ENCODE measurements around the gene KRTAP10-2.

KRTAP10-2 gene

GRCh38 chr21:44524414-44525371 lies 26.6 kb downstream of the KRTAP10-2 start:
- no peak for DNase-seq

- DNase-seq = no peak
Observed at GRCh38 chr21:44523567-44524413, 27.5 kb downstream of the KRTAP10-2 start.

DNA sequence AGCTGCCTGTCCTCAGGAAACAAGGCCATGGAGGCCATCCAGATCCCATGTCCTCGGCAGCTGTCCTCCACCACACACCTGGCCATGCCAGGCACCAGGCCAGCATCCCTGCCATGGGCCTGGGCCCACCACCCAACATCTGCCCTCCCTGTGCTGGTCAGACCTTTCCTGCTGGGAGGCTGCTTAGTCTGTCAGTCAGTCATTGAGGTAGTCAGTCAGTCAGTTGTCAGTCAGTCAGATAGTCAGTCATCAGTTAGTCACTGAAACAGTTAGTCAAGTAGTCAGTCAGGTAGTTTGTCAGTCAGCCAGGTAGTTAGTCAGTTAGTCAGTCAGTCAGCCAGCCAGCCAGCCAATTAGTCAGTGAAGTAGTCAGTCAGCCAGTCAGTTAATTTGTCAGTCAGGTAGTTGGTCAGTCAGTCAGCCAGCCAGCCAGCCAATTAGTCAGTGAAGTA lies 28.5 kb downstream of the KRTAP10-2 start:
- DNase-seq = no peak

- no peak for DNase-seq
Observed at GRCh38 chr21:44521928-44522752, 29.2 kb downstream of the KRTAP10-2 start.

- no peak for DNase-seq
Observed at GRCh38 chr21:44521301-44521927, 29.9 kb downstream of the KRTAP10-2 start.

DNA sequence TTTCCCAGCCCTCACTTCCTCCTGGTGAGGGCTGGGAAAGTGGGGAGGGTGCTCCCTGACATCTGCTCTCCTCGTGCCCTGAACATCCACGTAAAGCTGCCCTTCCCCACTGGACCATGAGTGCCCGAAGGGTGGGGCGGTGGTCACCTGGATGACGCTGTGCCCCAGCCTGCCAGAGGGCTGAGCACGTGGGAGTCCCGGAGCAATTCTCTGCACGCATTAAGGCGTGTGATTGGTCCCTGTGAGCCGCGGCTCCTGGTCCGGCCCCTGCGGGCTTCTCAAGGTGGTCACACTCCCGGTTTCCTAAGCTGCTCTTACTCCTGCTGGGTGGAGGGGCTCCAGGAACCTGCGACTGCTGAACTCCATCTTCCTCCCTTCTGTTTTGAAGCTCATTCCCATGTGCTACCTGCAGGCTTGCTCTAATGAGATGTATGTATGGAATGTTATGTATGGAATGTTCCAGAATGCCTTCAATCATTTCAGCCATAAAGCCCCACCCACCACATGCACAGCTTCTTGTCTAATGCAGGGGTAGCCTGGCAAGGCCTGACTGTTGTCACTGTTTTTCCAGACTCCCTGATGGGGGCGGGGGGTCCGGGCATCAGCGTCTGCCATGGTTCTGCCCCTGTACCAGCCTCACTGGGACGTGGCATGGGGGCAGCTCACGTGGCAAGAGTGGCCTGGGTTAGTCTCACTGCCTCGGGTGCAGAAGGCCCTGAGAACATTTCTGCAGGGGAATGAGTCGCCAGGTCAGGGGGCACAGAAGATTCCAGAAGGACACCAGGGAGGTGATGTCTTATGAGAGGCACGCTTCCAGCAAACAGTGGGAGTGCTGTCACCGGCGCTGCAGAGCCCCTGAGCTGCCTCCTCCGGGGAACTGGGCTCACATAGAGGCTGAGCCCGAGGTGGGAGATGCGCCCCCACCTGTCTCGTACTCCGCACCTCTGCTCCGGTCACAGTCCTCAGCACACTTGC lies 30.7 kb downstream of the KRTAP10-2 start:
- no peak for DNase-seq

- no peak for DNase-seq
Observed at GRCh38 chr21:44519346-44520325, 31.7 kb downstream of the KRTAP10-2 start.

DNA sequence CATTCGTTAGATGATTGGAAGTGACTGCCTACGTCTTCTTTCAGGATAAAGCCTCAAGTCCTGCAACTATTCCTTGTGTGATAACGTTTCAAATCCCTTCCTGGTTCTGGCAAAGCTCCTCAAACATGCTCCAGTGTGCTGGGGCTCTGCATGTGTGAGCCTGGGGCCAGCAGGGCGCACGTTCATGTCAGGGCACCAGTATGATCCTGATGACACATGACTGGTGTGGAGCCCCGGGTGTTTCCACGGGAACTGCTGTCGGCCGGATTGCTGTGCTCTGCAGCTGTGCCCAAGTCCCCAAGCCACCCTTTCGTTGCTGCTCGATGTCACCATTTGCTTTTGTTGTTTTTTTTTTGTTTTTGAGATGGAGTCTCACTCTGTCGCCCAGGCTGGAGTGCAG lies 32.6 kb downstream of the KRTAP10-2 start:
- no peak for DNase-seq

- peak; percentile 1 for DNase-seq
Observed at GRCh38 chr21:44517175-44517899, 34.0 kb downstream of the KRTAP10-2 start.

DNA sequence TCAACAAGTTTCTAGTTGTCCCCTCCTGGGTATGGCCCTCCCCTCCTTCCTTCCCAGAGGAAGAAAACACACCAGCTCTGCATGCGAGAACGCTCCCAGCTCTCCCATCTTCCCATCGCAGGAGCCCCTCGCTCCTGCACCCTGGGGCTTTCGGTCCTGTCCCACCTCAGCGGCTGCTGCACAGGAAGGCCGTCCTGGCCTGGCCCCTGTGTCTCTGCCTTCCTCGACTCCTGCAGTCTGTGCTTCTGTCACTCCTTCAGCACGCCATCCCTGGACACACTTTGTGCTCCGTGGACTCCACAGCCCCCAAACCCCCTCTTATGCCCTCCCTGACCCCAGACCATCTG lies 34.5 kb downstream of the KRTAP10-2 start:
- no peak for DNase-seq

GRCh38 chr21:44516342-44516741 lies 35.0 kb downstream of the KRTAP10-2 start:
- DNase-seq = no peak

DNA sequence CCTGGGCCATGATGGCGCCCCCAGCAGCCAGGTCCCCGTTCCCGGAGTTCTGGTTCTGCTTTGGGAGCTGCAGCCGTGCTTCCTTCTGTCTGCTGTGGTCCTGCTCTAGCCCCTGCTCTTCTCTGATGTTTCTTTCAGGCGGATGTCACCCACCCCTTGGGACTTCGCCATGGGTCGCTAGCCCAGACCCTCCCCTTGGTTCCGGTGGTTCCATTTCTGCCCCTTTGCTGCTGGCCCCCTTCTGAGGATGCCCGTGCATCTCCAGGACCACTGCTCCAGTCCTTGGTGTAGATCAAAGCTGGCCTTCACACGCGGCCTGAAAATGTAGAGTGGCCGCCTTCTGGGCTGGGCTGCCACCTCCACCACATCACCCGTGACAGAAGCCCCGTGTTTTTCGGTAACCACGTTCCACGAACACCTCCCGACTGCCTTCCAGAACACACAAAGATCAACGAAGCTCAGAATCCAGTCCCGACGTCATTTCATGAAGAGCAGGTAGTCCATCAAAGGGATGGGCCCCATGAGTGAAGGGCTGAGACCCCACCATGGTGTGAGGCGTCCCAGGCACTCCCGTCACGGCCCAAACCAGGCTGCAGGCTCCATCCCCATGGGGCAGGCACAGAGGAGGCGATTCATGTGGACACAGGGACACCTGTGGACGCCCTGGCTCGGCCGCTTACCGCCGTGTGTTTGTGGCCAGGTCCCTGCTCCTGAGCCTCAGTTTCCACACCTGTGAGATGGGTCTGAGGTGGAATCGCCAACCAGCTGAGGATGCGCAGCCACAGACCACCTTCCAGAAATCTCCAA lies 35.7 kb downstream of the KRTAP10-2 start:
- DNase-seq = no peak

- no peak for DNase-seq
Observed at GRCh38 chr21:44514746-44515358, 36.5 kb downstream of the KRTAP10-2 start.

DNA sequence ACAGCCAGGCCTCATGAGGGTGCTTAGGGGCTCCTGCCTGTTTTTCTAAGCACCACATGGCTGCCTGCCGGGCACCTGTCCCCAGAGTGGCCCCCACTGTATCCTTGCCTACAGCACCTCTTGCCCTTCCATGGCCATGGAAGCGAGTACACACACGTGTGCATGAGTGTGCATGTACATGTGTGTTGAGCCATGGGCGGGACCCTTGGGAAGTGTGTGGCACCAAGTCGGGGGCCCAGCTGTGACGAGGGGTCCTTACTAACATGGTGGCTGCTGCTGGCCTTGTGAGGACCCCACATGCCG lies 37.1 kb downstream of the KRTAP10-2 start:
- no peak for DNase-seq

DNA sequence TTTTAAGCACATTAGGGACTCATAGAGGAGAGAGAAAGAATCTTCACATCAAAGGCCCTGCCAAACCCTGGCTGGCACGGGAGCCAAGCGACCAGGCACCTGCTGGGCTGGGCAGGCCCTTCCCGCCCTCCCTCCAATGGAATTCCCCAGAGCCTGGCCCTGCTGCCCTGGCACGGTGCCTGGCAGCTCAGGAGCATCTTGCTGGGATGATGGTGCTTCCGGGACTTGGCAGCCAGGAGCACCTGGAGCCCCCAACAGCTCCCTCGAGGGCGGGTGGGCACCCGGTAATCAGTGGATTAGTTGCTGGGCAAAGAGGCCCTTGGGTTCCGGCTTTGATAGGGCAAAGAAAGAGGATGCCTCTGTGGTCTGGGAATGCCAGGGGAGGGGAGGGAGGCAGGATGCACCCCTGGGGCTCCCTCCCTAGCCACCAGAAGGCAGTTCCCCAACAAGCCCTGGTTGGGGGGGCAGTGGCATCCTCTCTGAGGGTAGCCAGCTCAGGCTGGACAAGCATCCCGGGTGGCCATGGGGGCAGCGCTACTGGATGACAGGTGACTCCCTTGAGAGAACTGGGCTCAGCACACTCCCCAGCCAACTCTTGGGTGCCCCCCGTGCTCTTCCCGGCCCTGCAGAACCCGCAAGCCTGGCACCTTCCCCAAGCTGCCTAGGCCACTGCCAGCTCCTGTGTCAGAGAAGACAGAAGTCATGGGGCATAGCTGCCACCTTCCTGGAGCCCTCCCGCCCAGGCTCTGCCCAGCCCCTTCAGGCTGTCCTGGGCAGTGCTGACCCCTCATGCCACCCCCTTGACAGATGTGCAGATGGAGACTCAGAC lies 37.7 kb downstream of the KRTAP10-2 start:
- no peak for DNase-seq

DNA sequence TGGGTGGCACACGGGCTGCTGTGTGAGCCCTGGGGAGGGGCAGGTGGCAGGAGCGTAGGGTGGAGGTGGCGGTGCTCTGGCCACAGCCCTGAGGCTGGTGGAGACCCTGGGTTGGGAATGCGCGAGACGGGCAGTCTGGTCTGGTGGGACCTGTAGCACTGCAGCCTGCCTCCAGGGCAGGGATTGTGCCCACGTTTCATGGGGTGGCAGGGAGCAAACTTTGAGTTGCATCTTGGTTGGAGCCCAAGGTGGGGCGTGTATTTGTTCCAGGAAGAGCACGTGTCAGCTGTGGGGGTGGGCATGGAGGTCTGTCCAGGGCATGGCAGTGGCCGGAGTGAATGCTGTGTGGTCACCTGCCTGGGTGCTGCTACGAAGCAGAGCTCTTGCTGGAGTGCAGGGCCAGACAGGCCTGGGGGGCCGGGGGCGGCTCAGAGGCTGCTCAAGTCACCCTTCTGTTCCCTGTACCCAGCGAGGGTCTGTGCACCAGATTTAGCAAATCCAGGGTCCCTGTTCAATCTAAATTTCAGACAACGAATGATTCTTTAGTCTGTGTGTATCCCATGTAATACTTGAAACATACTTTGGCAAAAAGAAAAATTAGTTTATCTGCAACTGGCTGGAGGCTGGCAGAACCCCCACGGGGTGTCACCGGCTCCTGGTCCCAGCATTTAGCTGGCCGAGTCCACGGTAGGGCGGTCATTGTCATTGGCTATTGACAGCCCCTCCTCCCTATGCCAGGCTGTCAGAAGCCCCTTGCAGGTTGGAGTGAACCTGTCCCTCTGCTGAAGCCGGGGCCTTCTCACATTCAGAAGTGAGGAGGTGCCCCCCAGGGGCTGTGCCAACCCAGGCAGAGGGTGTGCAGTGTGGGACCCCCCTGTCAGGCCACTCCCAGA lies 38.6 kb downstream of the KRTAP10-2 start:
- DNase-seq = no peak
